NCI-H1417 (cell line): ENCODE results near the gene PPP1R1B.

Source experiments
- DNase-seq, 3 experiments: peaks; one replicate each; lab custom pipeline; 2025; lab: John Stamatoyannopoulos, UW

The PPP1R1B gene

GRCh38 chr17:39632153-39632941, 5.6 kb downstream of the PPP1R1B start:
- DNase-seq = peak; percentile 14 to 86 (median 74)

DNA sequence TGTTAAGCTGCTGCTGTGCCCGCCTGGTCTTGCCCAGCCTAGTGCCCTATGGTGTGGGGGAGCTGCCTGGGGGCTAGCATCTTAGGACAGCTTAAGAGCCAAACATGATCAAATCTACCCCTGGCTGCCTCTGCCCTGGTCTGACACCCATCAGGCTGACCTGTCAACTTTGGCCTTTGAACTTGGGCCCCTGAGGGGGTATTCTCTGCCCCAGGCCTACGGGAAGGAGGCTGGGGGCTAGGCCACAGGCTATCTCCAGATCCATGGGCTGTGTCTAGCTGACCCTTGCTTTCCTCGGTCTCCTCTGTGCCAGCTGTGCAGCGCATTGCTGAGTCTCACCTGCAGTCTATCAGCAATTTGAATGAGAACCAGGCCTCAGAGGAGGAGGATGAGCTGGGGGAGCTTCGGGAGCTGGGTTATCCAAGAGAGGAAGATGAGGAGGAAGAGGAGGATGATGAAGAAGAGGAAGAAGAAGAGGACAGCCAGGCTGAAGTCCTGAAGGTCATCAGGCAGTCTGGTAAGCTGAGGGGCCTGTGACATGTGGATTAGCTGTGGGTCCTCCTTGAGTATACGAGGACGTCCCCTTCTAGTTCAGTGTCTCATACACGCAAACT, 6.9 kb downstream of the PPP1R1B start:
- no peak for DNase-seq

DNA sequence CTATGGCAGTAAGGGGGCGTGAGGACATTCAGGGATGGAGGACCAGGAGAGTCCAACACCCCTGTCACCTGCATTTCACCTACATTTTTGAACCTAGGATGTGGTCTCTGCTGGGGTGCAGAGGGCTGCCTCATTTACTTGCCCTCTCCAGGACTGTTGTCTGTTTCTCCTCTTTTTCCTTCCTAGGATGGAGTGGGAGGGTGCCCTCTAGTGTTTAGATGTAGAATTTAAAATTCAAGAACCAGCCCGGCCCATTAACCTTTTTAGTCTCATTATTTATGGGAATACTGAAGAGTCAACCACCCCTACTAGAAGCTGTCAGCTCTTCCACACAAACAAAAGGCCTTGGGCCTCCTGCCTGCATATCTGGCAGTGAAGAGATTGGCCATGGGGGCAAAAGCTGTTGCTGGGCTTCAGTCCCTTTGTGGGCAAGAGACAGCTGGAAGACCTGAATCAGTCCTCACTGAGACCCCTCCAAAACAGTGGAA, 7.7 kb downstream of the PPP1R1B start:
- peak; percentile 28 to 71 (median 41) for DNase-seq

DNA sequence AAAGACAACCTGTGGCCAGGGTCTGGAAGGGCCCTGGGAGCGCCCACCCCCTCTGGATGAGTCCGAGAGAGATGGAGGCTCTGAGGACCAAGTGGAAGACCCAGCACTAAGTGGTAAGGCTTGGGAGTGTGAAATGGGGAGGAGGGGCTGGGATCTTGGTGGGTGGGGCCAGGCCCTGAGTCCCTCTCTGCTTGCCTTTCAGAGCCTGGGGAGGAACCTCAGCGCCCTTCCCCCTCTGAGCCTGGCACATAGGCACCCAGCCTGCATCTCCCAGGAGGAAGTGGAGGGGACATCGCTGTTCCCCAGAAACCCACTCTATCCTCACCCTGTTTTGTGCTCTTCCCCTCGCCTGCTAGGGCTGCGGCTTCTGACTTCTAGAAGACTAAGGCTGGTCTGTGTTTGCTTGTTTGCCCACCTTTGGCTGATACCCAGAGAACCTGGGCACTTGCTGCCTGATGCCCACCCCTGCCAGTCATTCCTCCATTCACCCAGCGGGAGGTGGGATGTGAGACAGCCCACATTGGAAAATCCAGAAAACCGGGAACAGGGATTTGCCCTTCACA, 8.9 kb downstream of the PPP1R1B start:
- no peak for DNase-seq

- no peak for DNase-seq
Measured at GRCh38 chr17:39636587-39636926, 9.8 kb downstream of the PPP1R1B start.

- peak; percentile 86 to 89 (median 87) for DNase-seq
Measured at GRCh38 chr17:39636927-39637736, 10.4 kb downstream of the PPP1R1B start, which contains the start of gene STARD3. Gene STARD3 (plus strand): TSS chr17:39637144. CDS start chr17:39653532, 16,388 bp downstream.

GRCh38 chr17:39638317-39638716, 11.6 kb downstream of the PPP1R1B start:
- DNase-seq = no peak

GRCh38 chr17:39639043-39639442, 12.3 kb downstream of the PPP1R1B start:
- DNase-seq = no peak

- DNase-seq = no peak
Measured at GRCh38 chr17:39639566-39640458, 13.1 kb downstream of the PPP1R1B start.

DNA sequence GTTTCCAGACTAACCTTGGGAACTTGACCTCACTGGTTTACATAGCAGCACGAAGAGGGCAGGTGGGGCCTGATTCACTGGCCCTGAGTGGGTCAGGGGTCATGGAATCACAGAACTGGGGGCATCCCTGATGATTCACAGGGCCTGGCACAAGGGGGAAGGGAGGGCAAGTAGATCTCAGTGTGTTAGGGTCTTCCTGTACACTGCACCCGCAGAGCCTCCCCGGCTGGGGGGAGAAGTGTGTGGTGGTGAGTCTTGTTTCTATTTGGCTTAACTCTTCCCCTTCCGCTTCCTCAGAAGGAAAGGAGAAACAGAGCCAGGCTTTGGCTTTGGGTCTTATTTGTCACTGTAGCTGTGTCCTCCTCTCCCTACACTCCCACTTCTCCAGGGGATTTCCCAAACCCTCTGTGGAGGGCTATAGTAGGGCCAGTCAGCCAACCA, 13.9 kb downstream of the PPP1R1B start:
- no peak for DNase-seq

DNA sequence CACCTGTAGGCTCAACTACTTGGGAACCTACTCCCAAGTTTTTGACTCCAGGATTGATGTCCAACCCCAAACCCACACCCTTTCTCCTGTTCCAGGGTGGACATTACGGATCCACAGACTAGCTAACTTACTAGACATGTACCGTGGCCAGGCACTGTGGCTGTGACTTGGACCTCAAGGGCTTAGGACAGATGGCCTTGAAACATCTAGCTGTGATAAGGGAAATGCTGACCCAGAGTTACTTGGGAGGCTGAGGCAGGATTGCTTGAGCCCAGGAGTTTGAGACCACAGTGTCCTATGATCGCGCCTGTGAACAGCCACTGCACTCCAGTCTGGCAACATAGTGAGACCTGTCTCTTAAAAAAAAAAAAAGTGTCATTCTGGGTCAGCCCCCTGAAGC, 14.3 kb downstream of the PPP1R1B start:
- no peak for DNase-seq

- no peak for DNase-seq
Measured at GRCh38 chr17:39641883-39642282, 15.1 kb downstream of the PPP1R1B start.

DNA sequence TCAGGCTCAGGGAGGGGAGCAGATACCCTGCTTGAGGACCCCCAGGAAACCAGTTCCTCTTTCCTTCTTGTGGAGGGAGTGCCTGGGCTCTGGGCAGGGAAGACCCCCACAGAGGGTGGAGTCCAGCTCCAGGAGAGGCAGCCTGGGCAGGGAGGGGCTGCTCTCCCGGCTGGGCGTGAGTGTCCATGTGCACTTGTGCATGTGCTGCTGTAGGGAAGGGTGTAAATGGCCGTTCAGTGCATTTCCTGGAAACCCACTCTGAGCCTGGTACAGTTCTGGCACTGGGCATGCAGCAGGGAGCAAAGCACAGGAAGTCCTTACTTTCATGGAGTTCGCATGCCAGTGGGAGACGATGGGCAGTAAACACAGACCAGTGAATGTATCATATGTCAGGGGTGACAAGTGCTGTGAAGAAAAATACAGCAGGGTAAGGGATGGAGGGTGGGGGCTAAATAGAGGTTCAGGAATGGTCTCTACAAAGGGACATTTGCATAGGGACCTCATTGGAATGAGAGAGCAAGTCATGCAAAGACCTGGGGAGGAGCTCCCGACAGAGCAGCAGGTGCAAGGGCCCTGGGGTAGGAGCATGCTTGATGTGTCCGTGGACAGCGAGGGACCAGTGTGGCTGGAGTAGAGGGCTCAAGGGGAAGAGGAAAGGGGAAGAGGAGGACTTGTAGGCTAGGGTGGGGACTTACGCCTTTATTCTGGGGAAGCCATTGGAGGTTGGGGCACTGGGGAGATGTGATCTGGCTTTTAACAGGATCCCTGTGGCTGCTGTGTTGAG, 15.7 kb downstream of the PPP1R1B start:
- DNase-seq = no peak

- no peak for DNase-seq
Measured at GRCh38 chr17:39643271-39643670, 16.5 kb downstream of the PPP1R1B start.

- no peak for DNase-seq
Measured at GRCh38 chr17:39647256-39647655, 20.5 kb downstream of the PPP1R1B start.

- DNase-seq = no peak
Measured at GRCh38 chr17:39648616-39649366, 22.0 kb downstream of the PPP1R1B start.

DNA sequence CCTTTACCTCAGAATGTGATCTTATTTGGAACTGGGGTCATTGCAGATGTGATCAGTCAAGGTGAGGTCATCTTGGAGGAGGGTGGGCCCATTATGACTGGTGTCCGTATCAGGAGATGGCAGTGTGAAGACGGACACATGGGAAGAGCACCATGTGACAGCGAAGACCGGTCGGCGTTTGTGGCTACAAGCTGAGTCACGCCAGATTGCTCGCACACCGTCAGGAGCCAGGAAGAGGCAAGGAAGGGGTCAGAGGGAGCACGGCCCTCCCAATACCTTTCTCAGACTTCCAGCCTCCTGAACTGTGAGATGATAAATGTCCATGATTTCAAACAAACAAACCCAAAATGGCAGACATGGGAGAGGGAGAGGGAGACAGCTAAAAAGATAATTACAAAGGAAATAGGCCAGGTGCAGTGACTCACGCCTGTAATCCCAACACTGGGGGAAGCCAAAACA, 23.4 kb downstream of the PPP1R1B start:
- no peak for DNase-seq

- no peak for DNase-seq
Measured at GRCh38 chr17:39651923-39652586, 25.3 kb downstream of the PPP1R1B start.
